Effector memory CD8-positive, alpha-beta T cell (primary cell): Measurements from ENCODE around the gene ARID5B.
"Not testable (repeated sequence)": the region's sequence is repeated elsewhere in the genome, so short reads cannot be mapped to it uniquely, and the experiment has no call there.

Experiments
- ATAC-seq: fragments of 150-1000 bp; cut with Tn5 transposase; replicated peaks from 2 replicates; pipeline ENCODE4 v1.10.0; 2021; ENCODE audit warnings: mild to moderate bottlenecking, moderate library complexity
- DNase-seq, 3 experiments: peaks; one replicate each; pipeline ENCODE4 v3.0.0; 2021
- H3K27ac Mint-ChIP-seq, 2 donors: one replicate each; pipeline ENCODE4 v1.8.0; 2022; ENCODE audit warnings: mild to moderate bottlenecking in 2 of 2, mixed read lengths in 2 of 2, moderate library complexity in 2 of 2
- H3K27me3 Mint-ChIP-seq, 2 donors: one replicate each; pipeline ENCODE4 v1.8.0; 2022; ENCODE audit warnings: mixed read lengths in 2 of 2
- H3K36me3 Mint-ChIP-seq: one replicate; pipeline ENCODE4 v1.8.0; 2022; ENCODE audit warnings: mild to moderate bottlenecking, moderate library complexity, mixed read lengths; ENCODE audit not compliant: insufficient read depth
- H3K4me1 Mint-ChIP-seq, 2 donors: one replicate each; pipeline ENCODE4 v1.8.0; 2022; ENCODE audit warnings: low read depth in 2 of 2, mixed read lengths in 2 of 2
- H3K4me3 Mint-ChIP-seq, 2 donors: one replicate each; pipeline ENCODE4 v1.8.0; 2022; ENCODE audit warnings: mild to moderate bottlenecking in 2 of 2, mixed read lengths in 2 of 2, moderate library complexity in 2 of 2
- H3K9me3 Mint-ChIP-seq, 2 donors: one replicate each; pipeline ENCODE4 v1.8.0; 2022; ENCODE audit warnings: mixed read lengths in 2 of 2
- total RNA-seq, 9 experiments: gene quantifications; one replicate each; lab custom pipeline; 2026; lab: John Stamatoyannopoulos, UW

Gene ARID5B
- 91.2 to 448 (median 216) reads per million in 9 experiments for total RNA-seq

GRCh38 chr10:61900829-61901792 is at the start of gene ARID5B:
TSS of gene ARID5B (plus strand) at chr10:61901699. CDS start at chr10:61901710, 11 bp downstream.
- peaks cover 43% of the 10 kb centered on the region for H3K36me3 Mint-ChIP-seq
- H3K4me3 Mint-ChIP-seq: peak within 1 kb of the TSS; percentile 73 to 93
- no peaks in the 10 kb centered on the region for H3K27me3 Mint-ChIP-seq
- DNase-seq: peak; percentile 33 to 57 (median 38)
- ATAC-seq: peak; percentile 15
- no peaks in the 10 kb centered on the region for H3K9me3 Mint-ChIP-seq
- H3K27ac Mint-ChIP-seq: peak within 1 kb of the TSS; percentile 81 to 93
- peaks cover 32 to 67% of the 10 kb centered on the region in 2 donors for H3K4me1 Mint-ChIP-seq

- no peak overlapping the region for H3K4me3 Mint-ChIP-seq
- H3K4me1 Mint-ChIP-seq: no peaks in the 10 kb centered on the region
- H3K27me3 Mint-ChIP-seq: no peaks in the 10 kb centered on the region
- ATAC-seq: no peak
- no peak for DNase-seq
- no peaks in the 10 kb centered on the region for H3K36me3 Mint-ChIP-seq
- no peak overlapping the region for H3K27ac Mint-ChIP-seq
- no peaks in the 10 kb centered on the region for H3K9me3 Mint-ChIP-seq
Measured at GRCh38 chr10:61852261-61852660, 49.2 kb upstream of the ARID5B start.

- Mint-ChIP-seq H3K36me3 (no peaks in the 10 kb centered on the region), H3K27ac (no peak overlapping the region), H3K4me3 (no peak overlapping the region), H3K4me1 (no peaks in the 10 kb centered on the region), H3K27me3 (peaks cover 0 to 4% of the 10 kb centered on the region in 2 donors), H3K9me3 (no peaks in the 10 kb centered on the region)
- no peak for ATAC-seq
- DNase-seq: no peak
Measured at GRCh38 chr10:61855771-61856170, 45.7 kb upstream of the ARID5B start.

GRCh38 chr10:61857746-61858145 is 43.8 kb upstream of the ARID5B start:
- no peak for DNase-seq
- H3K4me3 Mint-ChIP-seq: no peak overlapping the region
- no peaks in the 10 kb centered on the region for H3K9me3 Mint-ChIP-seq
- ATAC-seq: no peak
- H3K27me3 Mint-ChIP-seq: peaks cover 0 to 4% of the 10 kb centered on the region in 2 donors
- no peaks in the 10 kb centered on the region for H3K4me1 Mint-ChIP-seq
- no peak overlapping the region for H3K27ac Mint-ChIP-seq
- no peaks in the 10 kb centered on the region for H3K36me3 Mint-ChIP-seq

GRCh38 chr10:61859786-61860185 is 41.7 kb upstream of the ARID5B start:
- peaks cover 0 to 4% of the 10 kb centered on the region in 2 donors for H3K27me3 Mint-ChIP-seq
- H3K9me3 Mint-ChIP-seq: no peaks in the 10 kb centered on the region
- H3K4me1 Mint-ChIP-seq: no peaks in the 10 kb centered on the region
- DNase-seq (no peak), ATAC-seq (no peak)
- H3K27ac Mint-ChIP-seq: no peak overlapping the region
- H3K36me3 Mint-ChIP-seq: no peaks in the 10 kb centered on the region
- H3K4me3 Mint-ChIP-seq: no peak overlapping the region

- Mint-ChIP-seq H3K4me3 (no peak overlapping the region), H3K4me1 (no peaks in the 10 kb centered on the region)
- no peak for ATAC-seq
Measured at GRCh38 chr10:61860964-61861758, 40.3 kb upstream of the ARID5B start.

GRCh38 chr10:61863981-61864380 is 37.5 kb upstream of the ARID5B start:
- no peaks in the 10 kb centered on the region for H3K27me3 Mint-ChIP-seq
- peaks cover 3% of the 10 kb centered on the region for H3K36me3 Mint-ChIP-seq
- no peak overlapping the region for H3K27ac Mint-ChIP-seq
- H3K9me3 Mint-ChIP-seq: no peaks in the 10 kb centered on the region
- no peaks in the 10 kb centered on the region for H3K4me1 Mint-ChIP-seq
- ATAC-seq: no peak
- no peak for DNase-seq
- no peak overlapping the region for H3K4me3 Mint-ChIP-seq

More at GRCh38 chr10:61860964-61861758, 40.3 kb upstream of the ARID5B start:
- H3K36me3 Mint-ChIP-seq: peaks cover 3% of the 10 kb centered on the region
- no peak overlapping the region for H3K27ac Mint-ChIP-seq
- no peak for DNase-seq
- H3K9me3 Mint-ChIP-seq: no peaks in the 10 kb centered on the region
- peaks cover 0 to 4% of the 10 kb centered on the region in 2 donors for H3K27me3 Mint-ChIP-seq

GRCh38 chr10:61866700-61867368 is 34.7 kb upstream of the ARID5B start:
- H3K27ac Mint-ChIP-seq: no peak overlapping the region
- ATAC-seq: no peak
- H3K27me3 Mint-ChIP-seq: peaks cover 0 to 14% of the 10 kb centered on the region in 2 donors
- peak overlapping the region; percentile 56 to 69 for H3K4me3 Mint-ChIP-seq
- H3K36me3 Mint-ChIP-seq: peaks cover 3% of the 10 kb centered on the region
- DNase-seq: no peak
- H3K9me3 Mint-ChIP-seq: no peaks in the 10 kb centered on the region
- no peaks in the 10 kb centered on the region for H3K4me1 Mint-ChIP-seq

GRCh38 chr10:61867374-61867773 is 34.1 kb upstream of the ARID5B start:
- Mint-ChIP-seq H3K27ac (peak overlapping the region in 1 of 2 donors; percentile 26), H3K27me3 (peaks cover 0 to 17% of the 10 kb centered on the region in 2 donors), H3K4me3 (peak overlapping the region; percentile 56 to 69)
- peak in 1 of 3 experiments; percentile 10 for DNase-seq
- not testable (repeated sequence) for H3K9me3 Mint-ChIP-seq, H3K4me1 Mint-ChIP-seq, H3K36me3 Mint-ChIP-seq, ATAC-seq

- H3K36me3 Mint-ChIP-seq, H3K4me1 Mint-ChIP-seq, H3K9me3 Mint-ChIP-seq, ATAC-seq: not testable (repeated sequence)
- DNase-seq: peak; percentile 16 to 49 (median 43)
- peak overlapping the region; percentile 56 to 69 for H3K4me3 Mint-ChIP-seq
- peaks cover 0 to 17% of the 10 kb centered on the region in 2 donors for H3K27me3 Mint-ChIP-seq
- peak overlapping the region in 1 of 2 donors; percentile 26 for H3K27ac Mint-ChIP-seq
Measured at GRCh38 chr10:61867817-61868216, 33.7 kb upstream of the ARID5B start.

- no peak overlapping the region for H3K27ac Mint-ChIP-seq
- H3K36me3 Mint-ChIP-seq: peaks cover 3% of the 10 kb centered on the region
- DNase-seq (no peak), ATAC-seq (no peak)
- peaks cover 0 to 25% of the 10 kb centered on the region in 2 donors for H3K27me3 Mint-ChIP-seq
- no peaks in the 10 kb centered on the region for H3K9me3 Mint-ChIP-seq
- no peaks in the 10 kb centered on the region for H3K4me1 Mint-ChIP-seq
- H3K4me3 Mint-ChIP-seq: peak overlapping the region; percentile 14 to 26
Measured at GRCh38 chr10:61869041-61869675, 32.3 kb upstream of the ARID5B start.

GRCh38 chr10:61869774-61870525 is 31.5 kb upstream of the ARID5B start:
- no peak overlapping the region for H3K27ac Mint-ChIP-seq
- H3K9me3 Mint-ChIP-seq: no peaks in the 10 kb centered on the region
- H3K4me3 Mint-ChIP-seq: no peak overlapping the region
- no peaks in the 10 kb centered on the region for H3K4me1 Mint-ChIP-seq
- H3K27me3 Mint-ChIP-seq: peaks cover 0 to 29% of the 10 kb centered on the region in 2 donors
- DNase-seq: no peak
- no peak for ATAC-seq
- peaks cover 3% of the 10 kb centered on the region for H3K36me3 Mint-ChIP-seq
